ENCODE data around the gene SEC14L2.

DNA sequence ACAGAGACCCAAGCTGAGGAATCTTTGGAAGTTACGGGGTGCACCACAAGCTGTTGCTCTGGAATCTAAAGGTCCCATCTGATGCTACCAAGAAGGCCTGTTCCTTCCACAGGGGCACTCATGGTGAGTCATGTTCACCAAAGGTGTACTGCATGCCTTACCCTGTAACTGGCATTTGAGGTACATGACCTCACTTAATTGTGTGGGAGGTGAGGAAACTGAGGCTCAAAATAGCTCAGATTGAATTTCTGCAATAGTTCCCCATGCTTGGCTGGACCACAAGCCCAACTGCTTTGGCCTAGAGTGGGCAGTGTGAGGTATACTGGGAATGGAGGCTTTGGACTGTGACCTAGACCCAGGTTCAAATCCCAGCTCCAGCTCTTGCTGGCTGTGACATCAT, 37.0 kb downstream of the SEC14L2 start:
- TF ChIP-seq CTCF (IDR thresholded peaks at IDR 0.05; ENCODE audit: low read depth, low read length), result no peak
- TF ChIP-seq EZH2phosphoT487 (IDR thresholded peaks at IDR 0.05; ENCODE audit: low read depth), result no peak

Measured in OCI-LY3 (cell line).